HG03175 (cell line): ENCODE results near the gene CTRL.
A peak's percentile ranks its signal among the peaks of the same experiment; 100 is the strongest.
"Not testable (repeated sequence)": the region's sequence is repeated elsewhere in the genome, so short reads cannot be mapped to it uniquely, and the experiment has no call there.

Source experiments
- ATAC-seq: cut with Tn5 transposase; IDR thresholded peaks from one replicate; pipeline ENCODE4 v1.9.1; 2021; ENCODE audit warnings: mild to moderate bottlenecking, moderate library complexity; ENCODE audit not compliant: unreplicated experiment

Gene CTRL

DNA sequence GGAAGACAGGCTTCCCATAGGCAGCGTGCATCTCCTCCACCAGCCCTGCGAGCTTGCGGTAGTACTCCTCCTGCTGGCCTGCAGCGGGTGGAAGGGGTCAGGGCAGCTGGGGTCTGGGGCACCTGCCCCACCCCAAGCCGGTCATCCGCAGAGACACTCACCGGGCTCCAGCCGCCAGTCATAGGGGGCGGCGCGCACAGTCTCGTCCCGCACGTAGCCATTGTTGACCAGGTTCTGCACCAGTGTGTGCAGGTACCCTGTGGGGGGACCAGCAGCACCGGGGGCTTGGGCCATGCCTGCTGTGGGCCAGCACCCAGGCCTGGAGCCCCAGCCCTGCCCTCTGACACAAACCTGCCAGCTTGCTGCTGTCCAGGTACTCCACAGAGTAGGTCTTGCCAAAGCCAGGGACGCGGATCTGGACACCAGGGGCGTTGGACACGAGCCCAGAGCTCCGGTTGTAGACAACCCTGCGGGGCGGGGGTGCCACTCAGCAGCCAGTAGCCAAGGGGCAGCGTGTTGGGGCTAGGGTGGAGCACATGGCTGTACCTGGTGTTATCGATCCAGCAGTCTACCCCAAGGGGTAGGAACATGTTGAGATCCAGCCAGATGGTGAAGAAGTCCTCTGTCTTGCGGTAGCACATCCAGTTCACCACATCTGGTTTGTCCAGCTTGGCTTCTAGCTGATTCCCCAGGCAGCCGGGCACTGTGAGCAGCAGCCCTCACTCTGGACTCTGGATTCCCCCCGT is 11.0 kb upstream of the CTRL start:
- no peak for ATAC-seq

DNA sequence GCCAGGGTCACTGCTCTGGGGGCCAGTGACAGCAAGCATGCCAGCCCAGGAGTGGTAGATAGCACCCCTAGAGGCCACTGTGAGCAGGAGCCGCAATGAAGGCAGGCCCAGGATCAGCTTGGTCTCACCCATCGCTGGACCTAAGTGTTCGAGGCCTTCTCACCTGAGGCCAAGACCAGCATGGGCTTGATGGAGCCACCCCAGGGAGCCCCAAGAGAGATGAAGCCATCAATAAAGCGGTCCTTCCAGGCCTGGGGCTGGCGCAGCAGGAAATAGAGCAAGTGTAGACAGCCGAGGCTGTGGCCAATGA is 10.5 kb upstream of the CTRL start:
- ATAC-seq, result no peak

- no peak for ATAC-seq
Measured at GRCh38 chr16:67941469-67942199, 10.0 kb upstream of the CTRL start.

DNA sequence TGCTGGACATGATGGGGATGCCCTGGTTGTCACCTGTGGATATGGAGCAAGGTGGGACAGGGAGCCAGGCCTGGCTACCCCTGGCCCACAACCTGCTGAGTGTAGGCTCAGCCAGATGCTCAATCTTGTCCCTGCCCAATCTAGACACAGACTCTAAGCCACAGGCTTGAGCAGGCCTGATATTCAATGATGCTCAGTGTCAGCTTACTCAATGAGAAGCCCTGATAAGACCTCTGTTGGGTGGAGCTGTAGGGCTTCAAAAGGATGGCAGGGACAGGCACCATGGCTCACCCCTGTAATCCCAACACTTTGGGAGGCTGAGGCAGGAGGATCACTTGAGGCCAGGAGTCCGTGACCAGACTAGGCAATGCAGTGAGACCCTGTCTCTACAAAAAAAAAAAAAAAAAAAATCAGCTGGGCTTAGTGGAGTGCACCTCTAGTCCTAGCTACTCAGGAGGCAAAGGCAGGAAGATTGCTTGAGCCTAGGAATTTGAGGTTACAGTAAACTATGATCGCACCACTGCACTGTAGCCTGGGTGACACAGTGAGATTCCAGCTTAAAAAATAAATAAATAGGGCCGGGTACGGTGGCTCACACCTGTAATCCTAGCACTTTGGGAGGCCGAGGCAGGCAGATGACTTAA is 8.9 kb upstream of the CTRL start:
- ATAC-seq, result no peak

DNA sequence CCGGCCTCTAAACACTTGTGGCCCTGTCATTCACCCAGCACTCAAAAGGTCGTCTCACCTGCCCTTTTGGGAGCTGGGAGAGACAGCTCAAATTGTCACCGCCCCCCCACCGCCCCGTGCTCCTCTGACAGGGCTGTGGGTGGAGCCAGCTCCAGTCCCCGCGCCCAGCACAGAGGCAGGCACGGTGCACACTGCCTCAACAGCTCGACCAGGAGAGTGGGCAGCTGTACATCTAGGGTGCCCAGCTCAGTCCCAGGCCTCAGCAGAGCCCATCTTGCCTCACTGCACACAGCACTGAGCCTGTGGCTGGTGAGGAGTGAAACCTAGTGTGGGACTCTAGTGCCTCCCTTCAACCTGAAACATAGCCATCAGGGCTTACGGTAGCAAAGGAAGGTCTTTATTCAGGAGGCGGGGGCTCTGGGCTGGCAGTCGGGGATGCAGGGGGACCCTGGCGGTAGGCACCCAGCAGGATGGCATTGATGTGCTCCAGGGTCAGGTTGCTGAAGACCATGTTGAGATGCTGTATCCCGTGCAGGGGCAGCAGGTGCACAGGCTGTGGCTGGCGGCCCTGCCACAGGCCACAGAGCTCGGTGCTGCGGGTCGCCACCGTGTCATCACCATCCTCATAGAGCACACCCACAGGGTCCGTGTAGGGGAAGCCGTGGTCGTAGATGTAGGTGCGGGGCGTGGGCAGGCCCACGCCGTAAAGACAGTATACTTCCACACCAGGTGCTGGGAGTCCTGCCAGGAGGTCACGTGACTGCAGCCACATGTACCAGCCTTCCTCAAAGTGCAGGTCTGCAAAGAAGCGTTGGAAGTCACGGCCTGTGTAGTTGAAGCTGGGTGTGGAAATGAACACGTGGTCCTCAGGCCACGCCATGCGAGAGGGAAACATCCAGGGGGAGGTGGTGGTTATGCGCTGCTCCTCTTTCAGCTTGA is 8.1 kb upstream of the CTRL start:
- ATAC-seq, result no peak

GRCh38 chr16:67937713-67938112 is 6.1 kb upstream of the CTRL start:
- not testable (repeated sequence) for ATAC-seq

DNA sequence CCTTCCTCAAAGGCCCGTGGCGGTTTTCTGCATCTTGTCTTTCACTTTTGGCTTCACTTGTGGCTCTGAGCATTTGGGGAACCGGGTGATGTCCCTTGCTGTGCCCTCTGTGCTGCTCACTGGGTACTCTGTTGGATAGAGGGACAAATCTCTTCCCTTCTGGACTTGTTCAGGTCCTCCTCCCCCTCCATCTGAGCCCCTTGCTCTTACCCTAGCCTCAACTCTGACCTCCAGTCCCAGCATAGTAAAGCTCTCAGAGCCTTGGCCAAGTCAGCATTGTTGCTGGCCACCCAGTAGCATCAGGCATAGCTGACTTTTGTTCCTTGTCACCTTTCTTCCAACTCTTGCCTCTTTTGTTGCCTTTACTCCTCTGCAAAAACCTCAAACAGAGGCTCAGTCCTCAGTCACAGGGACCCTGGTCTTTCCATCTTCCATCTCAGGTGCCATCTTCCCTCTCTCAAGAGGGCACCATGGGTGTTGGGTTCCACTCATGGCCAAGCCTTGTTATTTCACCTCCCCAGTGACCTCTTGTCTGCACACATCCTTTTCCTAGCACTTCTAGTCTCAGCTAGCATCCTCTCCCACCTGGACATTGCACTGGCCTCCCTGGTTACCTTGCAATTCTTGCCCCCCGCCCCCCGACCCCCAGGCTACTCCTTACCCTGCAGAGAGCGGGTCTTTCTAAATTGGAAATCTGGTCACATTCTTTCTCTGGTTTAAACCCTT is 5.4 kb upstream of the CTRL start:
- peak; percentile 59 for ATAC-seq

DNA sequence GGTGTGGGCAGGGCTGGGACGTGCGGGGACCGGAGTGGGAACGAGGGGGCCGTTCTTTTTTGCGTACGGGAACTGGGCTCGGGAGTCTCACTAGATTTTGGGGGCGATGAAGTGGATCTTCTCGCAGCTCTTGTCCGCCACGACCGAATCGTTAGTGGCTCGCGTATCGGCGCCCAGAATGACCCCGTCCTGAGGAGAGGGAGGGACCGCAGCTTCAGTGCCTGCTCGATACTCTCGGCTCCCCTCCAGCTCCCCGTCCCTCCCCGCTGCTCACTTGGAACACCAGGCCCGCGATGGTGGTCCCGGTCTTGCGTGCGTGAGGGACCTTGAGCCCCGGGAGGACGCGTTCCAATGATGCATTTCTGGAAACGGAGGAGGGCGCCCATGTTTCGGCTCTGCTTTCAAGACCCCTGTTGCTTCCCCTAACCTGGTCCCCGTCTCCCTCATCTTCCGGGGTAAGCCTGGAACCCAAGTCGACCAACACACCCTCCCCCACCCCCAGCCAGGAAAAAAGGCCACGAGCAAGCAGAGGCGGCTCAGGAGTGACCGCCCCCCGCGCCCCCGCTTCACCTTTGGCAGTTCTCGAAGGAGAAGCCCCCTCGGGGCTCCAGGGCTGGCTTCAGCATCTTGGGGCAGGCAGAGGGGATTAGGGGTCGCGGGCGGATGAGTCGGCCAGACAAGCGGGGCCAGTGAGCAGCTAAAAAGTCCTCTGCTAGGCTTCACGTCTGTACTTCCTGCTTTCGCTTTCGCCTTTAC is 4.6 kb upstream of the CTRL start, which contains the start of gene PSMB10:
Gene PSMB10, minus strand, starts transcription at position 727 of the 756 bp plus-strand sequence. Its CDS starts 101 bp downstream, at position 626.
- ATAC-seq, result no peak

GRCh38 chr16:67935402-67936123 is 3.9 kb upstream of the CTRL start:
- peak; percentile 93 for ATAC-seq

DNA sequence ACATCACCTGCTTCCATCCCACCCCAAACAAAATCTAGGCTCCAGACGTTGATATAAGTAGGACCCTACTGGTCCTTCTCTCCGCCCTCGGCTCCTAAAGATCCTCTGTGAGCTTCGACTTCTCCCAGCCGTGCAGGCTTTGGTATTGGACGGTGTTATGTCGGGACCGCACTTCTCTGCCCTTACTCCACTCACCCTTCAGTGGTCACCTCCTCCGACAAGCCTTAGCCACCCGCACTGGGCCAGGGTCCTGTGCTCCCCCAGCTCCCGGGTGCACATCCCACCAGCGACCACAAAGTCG is 3.4 kb upstream of the CTRL start:
- ATAC-seq, result no peak

DNA sequence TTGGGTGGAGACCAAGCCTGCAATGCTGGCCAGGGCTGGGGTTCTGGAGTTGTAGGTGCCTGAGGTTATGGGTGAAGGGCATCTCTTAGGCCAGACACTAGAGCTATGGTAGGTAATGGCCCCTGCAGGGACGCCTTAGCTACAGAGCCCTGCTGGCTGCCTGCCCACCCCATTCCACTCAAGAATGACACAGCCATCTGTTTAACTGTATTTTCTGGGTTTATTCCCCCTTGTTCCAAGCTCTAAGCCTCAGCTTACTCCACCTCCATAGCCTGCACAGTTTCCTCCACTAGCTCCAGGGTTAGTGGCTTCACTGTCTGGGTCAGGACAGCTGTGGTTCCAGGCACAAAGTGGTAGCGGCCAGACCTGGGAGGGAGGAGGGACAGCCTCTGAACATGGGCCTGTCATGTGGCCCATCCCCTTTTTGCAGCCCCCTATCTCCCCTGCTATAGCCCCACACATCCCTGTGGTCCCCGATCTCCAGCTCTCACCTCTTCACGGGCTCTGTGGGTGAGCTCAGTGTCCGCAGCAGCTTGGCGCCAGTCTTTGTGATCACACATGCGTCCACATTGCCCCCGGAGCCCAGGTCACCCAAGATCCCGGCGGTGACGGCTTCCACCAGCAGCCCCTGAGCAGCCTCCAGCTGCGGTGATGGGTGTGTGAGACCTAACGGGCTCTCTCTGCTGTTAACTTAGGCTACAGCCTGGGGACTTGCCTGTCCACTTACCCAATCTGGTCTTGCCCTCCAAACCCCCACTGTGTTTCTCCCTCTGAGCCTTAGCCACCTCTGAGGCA is 2.8 kb upstream of the CTRL start:
- ATAC-seq, result no peak

DNA sequence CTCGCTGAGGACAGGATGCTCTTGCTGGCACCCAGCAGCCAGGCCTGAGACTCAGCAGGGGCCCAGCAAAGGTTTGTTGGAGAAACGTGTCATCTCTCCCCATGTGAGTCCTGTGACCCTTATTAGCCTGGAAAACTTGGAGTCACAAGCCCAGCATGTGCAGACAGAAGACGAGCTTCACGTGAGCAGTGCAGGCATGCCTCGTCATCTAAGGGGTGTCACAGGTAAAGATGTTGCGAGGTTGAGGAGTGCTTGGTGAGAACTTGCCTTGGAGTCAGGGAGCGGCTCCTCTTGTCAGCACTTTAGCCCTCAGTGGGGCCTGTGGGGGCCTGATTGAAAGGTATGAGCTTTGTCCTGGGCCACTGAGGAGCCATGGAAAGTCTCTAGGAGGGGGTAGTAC is 2.1 kb upstream of the CTRL start:
- ATAC-seq, result no peak

DNA sequence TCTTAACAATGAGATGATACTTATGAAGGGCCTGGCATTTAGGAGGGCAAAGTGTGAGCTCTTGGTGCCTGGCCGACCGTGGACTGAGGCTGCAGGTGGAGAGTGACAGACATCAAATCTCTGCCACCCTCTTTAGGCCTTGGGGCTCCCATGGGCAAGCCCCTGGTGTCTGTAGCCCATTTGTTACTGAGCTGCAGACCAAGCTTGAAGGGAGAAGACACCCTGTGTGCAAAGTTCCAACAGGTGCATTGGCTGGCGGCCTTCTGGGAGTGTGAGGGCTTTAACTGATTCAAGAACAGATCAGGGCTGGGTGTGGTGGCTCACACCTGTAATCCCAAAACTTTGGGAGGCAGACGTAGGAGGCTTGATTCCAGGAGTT is 789 bp upstream of the CTRL start:
- no peak for ATAC-seq

DNA sequence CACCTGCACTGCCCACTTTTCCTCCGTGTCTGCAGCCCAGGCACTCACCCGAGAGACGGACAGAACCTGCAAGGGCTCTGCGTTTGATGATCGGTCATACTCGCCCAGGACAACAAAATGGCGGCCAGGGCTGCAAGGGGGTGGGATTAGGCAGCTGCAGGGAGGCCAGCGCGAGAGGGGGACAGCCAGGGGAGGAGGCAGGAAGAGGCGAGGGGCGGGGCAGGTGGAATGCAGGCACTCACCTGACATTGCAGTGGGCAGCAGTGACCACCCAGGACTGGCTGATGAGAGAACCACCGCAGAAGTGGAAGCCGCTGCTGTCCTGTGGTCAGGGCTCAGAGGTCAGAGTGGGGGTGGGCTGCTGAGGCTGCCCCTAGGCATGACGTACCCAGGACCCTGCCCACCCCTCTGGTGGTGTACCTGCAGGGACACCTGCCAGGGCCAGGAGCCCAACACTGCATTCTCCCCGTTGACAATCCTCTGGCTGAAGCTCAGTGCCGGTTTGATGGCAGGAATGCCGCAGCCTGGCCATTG is 917 bp downstream of the CTRL start:
- no peak for ATAC-seq

DNA sequence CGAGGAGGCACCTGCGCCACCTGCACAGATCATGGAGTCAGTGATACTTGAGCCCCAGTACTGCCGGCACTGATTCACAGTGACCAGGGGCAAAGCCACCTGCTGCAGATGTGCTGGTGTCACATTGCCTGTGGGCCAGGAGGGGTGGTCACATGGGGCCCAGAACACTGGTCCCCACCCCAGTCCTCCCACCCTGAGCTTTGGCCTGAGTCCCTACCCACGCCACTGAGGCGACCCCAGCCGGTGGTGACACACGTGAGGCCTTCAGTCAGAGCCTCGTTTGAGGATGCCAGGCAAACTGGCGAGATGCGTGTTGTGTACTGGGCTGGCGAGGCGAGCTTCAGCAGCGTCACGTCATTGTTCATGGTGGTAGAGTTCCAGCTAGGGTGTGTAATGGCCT is 1.5 kb downstream of the CTRL start:
- no peak for ATAC-seq

DNA sequence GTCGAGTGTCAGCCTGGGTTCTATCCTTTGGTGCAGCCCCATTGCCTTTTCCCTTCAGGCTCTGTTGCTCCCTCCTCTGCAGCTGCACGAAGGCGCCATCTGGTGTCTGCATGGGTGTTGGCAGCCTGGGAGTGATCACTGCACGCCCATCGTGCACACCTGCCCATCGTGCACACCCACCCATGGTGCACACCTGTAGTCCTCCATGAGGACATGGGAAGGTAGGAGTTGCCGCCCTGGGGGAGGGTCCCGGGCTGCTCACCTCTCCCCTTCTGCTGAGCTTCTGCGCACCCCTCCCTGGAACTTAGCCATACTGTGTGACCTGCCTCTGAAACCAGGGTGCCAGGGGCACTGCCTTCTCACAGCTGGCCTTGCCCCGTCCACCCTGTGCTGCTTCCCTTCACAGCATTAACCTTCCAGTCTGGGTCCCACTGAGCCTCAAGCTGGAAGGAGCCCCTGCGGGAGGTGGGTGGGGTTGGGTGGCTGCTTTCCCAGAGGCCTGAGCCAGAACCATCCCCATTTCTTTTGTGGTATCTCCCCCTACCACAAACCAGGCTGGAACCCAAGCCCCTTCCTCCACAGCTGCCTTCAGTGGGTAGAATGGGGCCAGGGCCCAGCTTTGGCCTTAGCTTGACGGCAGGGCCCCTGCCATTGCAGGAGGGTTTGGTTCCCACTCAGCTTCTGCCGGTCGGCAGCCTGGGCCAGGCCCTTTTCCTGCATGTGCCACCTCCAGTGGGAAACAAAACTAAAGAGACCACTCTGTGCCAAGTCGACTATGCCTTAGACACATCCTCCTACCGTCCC is 2.9 kb downstream of the CTRL start:
- ATAC-seq, result peak; percentile 44

DNA sequence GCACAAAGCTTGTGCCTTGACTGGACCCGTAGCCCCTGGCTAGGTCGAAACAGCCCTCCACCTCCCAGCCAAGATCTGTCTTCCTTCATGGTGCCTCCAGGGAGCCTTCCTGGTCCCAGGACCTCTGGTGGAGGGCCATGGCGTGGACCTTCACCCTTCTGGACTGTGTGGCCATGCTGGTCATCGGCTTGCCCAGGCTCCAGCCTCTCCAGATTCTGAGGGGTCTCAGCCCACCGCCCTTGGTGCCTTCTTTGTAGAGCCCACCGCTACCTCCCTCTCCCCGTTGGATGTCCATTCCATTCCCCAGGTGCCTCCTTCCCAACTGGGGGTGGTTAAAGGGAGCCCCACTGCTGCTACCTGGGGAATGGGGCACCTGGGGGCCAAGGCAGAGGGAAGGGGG is 3.5 kb downstream of the CTRL start:
- ATAC-seq, result no peak
